HepG2 (cell line): ENCODE results near the gene STAT6. TPM values are rescaled to one million over a fixed set of nuclear protein-coding genes. Genes with fewer than 3 reads are reported as not detected.
A peak's percentile ranks its signal among the peaks of the same experiment; 100 is the strongest.

ENCODE experiments used
- ARID5B ChIP-seq: IDR thresholded peaks from 2 replicates; pipeline ENCODE4 v1.4.0; 2020; ENCODE audit warnings: mild to moderate bottlenecking, missing genetic modification reagents
- DMAP1 ChIP-seq: IDR thresholded peaks from 2 replicates; pipeline ENCODE4 v1.6.1; 2016
- EED ChIP-seq: sonication (generic); formaldehyde crosslinking; IDR thresholded peaks from 2 replicates; pipeline ENCODE4 v1.5.0; 2020; ENCODE audit warnings: mild to moderate bottlenecking, missing genetic modification reagents
- ETV5 ChIP-seq: IDR thresholded peaks from 2 replicates; pipeline ENCODE4 v1.6.1; 2018; ENCODE audit warnings: missing biosample characterization, missing genetic modification reagents, inconsistent platforms, borderline replicate concordance
- GABPA ChIP-seq, 2 experiments: IDR thresholded peaks; 2 replicates each; pipeline ENCODE4 v1.6.1; 2011 to 2016; ENCODE audit warnings: low read depth in 2 of 2, low read length in 1 of 2, missing biosample characterization in 1 of 2, missing genetic modification characterization in 1 of 2
- HDAC1 ChIP-seq: sonication (generic); formaldehyde crosslinking; IDR thresholded peaks from 2 replicates; pipeline ENCODE4 v1.5.1; 2020; ENCODE audit warnings: mild to moderate bottlenecking, missing genetic modification reagents
- HMG20B ChIP-seq: conservative IDR thresholded peaks from 2 replicates; pipeline ENCODE4 v1.6.1; 2016; ENCODE audit warnings: missing genetic modification reagents, missing compliant biosample characterization
- HMGXB4 ChIP-seq, 2 experiments: sonication (generic) in 1 of 2; formaldehyde crosslinking in 1 of 2; IDR thresholded peaks; 2 replicates each; pipeline versions ENCODE4 v1.4.0 to v1.6.1; 2018 to 2020; ENCODE audit warnings: missing genetic modification reagents in 2 of 2, borderline replicate concordance in 1 of 2, low read depth in 1 of 2, mild to moderate bottlenecking in 1 of 2, missing biosample characterization in 1 of 2
- KDM2A ChIP-seq: sonication (generic); formaldehyde crosslinking; IDR thresholded peaks from 2 replicates; pipeline ENCODE4 v1.4.0; 2020; ENCODE audit warnings: low read depth, missing genetic modification reagents, borderline replicate concordance
- KDM5A ChIP-seq: fragments of 200-600 bp; sonication (generic); IDR thresholded peaks from 2 replicates; pipeline ENCODE4 v1.7.0; 2018; ENCODE audit warnings: antibody characterized with exemption, mild to moderate bottlenecking, low read length, borderline replicate concordance
- LCORL ChIP-seq, 2 experiments: fragments of 450-650 bp in 1 of 2; sonication (generic) in 1 of 2; formaldehyde crosslinking in 1 of 2; IDR thresholded peaks; 2 replicates each; pipeline versions ENCODE4 v1.5.0 to v1.6.1; 2017 to 2020; ENCODE audit warnings: antibody characterized with exemption in 1 of 2, missing genetic modification reagents in 1 of 2
- MZF1 ChIP-seq: sonication (generic); formaldehyde crosslinking; IDR thresholded peaks from 2 replicates; pipeline ENCODE4 v1.8.1; 2023; ENCODE audit warnings: mild to moderate bottlenecking, missing genetic modification reagents, borderline replicate concordance
- NCOA2 ChIP-seq: sonication (generic); formaldehyde crosslinking; IDR thresholded peaks from 2 replicates; pipeline ENCODE4 v1.8.0; 2022; ENCODE audit warnings: inconsistent platforms
- PHF8 ChIP-seq: sonication (generic); formaldehyde crosslinking; IDR thresholded peaks from 2 replicates; pipeline ENCODE4 v1.5.0; 2020; ENCODE audit warnings: missing genetic modification reagents
- SAP130 ChIP-seq: IDR thresholded peaks from 2 replicates; pipeline ENCODE4 v1.6.1; 2016; ENCODE audit warnings: low read depth
- ZBTB34 ChIP-seq: sonication (generic); formaldehyde crosslinking; IDR thresholded peaks from 2 replicates; pipeline ENCODE4 v1.8.0; 2022; ENCODE audit warnings: mild to moderate bottlenecking, missing genetic modification reagents
- ZNF101 ChIP-seq: sonication (generic); formaldehyde crosslinking; IDR thresholded peaks from 2 replicates; pipeline ENCODE4 v1.4.0; 2020; ENCODE audit warnings: mild to moderate bottlenecking, low read depth, missing genetic modification reagents, borderline replicate concordance
- ZNF124 ChIP-seq: sonication (generic); formaldehyde crosslinking; IDR thresholded peaks from 2 replicates; pipeline ENCODE4 v1.4.0; 2020; ENCODE audit warnings: missing genetic modification reagents
- ZNF138 ChIP-seq: sonication (generic); formaldehyde crosslinking; IDR thresholded peaks from 2 replicates; pipeline ENCODE4 v1.5.0; 2020; ENCODE audit warnings: mild to moderate bottlenecking, low read depth, missing genetic modification reagents
- ZNF543 ChIP-seq: sonication (generic); formaldehyde crosslinking; IDR thresholded peaks from 2 replicates; pipeline ENCODE4 v1.4.0; 2020; ENCODE audit warnings: mild to moderate bottlenecking, missing genetic modification reagents
- ZNF614 ChIP-seq: IDR thresholded peaks from 2 replicates; pipeline ENCODE4 v1.6.1; 2018; ENCODE audit warnings: missing biosample characterization, missing genetic modification reagents, inconsistent platforms, borderline replicate concordance
- ZNF644 ChIP-seq: IDR thresholded peaks from 2 replicates; pipeline ENCODE4 v1.6.1; 2016; ENCODE audit warnings: low read depth
- polyA plus RNA-seq, 8 experiments: library from polyadenylated mRNA; depleted of rRNA in 3 of 8; stranded (reverse) in 7 of 8; unstranded in 1 of 8; fragments of >200 nt; fragmentation: Illumina TruSeq in 4 of 8; extraction: Trizol in 4 of 8; gene quantifications; 2 replicates each; pipeline versions ENCODE4 v1.2.1 to v1.2.3, GENCODE V29; 2011 to 2016; ENCODE audit warnings: low read depth in 4 of 8, missing spikeins in 1 of 8, mixed read lengths in 1 of 8; ENCODE audit not compliant: insufficient read depth in 1 of 8
- total RNA-seq, 5 experiments: library from RNA; depleted of rRNA; stranded (reverse); fragments of >200 nt; fragmentation: Illumina TruSeq; extraction: Trizol; gene quantifications; 2 replicates each; pipeline ENCODE4 v1.2.3, GENCODE V29; 2016; ENCODE audit warnings: low read depth in 1 of 5

The STAT6 gene
- total and polyA plus RNA-seq, 2 of the 13 experiments (the other 11 are each of a cell fraction or from before 2014, with no cell fraction given), result 28.0 to 62.2 TPM

- TF ChIP-seq ZNF124 (CRISPR knock-in tag), result peak; percentile 72; the same call in 1 of the 2 replicates
- TF ChIP-seq KDM5A, result peak; percentile 39; the same call in 1 of the 2 replicates
- peak in 1 of 2 experiments; percentile 51; a peak in 1 of 4 replicates for TF ChIP-seq HMGXB4 (CRISPR knock-in tag; IDR thresholded peaks at IDR 0.05; ENCODE audit: borderline replicate concordance in 1 of 2, low read depth in 1 of 2)
- TF ChIP-seq DMAP1 (CRISPR knock-in tag), result no peak
- no peak for TF ChIP-seq GABPA (IDR thresholded peaks at IDR 0.05; ENCODE audit: low read depth, low read length)
- peak; percentile 53 for TF ChIP-seq GABPA (CRISPR knock-in tag; IDR thresholded peaks at IDR 0.05; ENCODE audit: low read depth)
- peak; percentile 33; the same call in 1 of the 2 replicates for TF ChIP-seq KDM2A (CRISPR knock-in tag)
- no peak for TF ChIP-seq PHF8 (CRISPR knock-in tag)
- TF ChIP-seq ZNF644 (CRISPR knock-in tag), result 0 out of 2 replicates have a peak, but pooled peaks have one; percentile 42
- no peak for TF ChIP-seq ZNF138 (CRISPR knock-in tag)
- no peak for TF ChIP-seq LCORL (IDR thresholded peaks at IDR 0.05)
- TF ChIP-seq LCORL (CRISPR knock-in tag; IDR thresholded peaks at IDR 0.05), result peak; percentile 86; the same call in 1 of the 2 replicates
- 0 out of 2 replicates have a peak, but pooled peaks have one; percentile 27 for TF ChIP-seq ZBTB34 (CRISPR knock-in tag)
- peak; percentile 79 for TF ChIP-seq SAP130
- peak; percentile 44; the same call in 1 of the 2 replicates for TF ChIP-seq HDAC1
- TF ChIP-seq ZNF543, result no peak
- TF ChIP-seq EED, result 0 out of 2 replicates have a peak, but pooled peaks have one; percentile 30
- peak; percentile 81; the same call in 1 of the 2 replicates for TF ChIP-seq ETV5 (CRISPR knock-in tag)
- peak; percentile 83 for TF ChIP-seq NCOA2 (CRISPR knock-in tag)
- TF ChIP-seq ARID5B (CRISPR knock-in tag), result peak; percentile 77
- 0 out of 2 replicates have a peak, but pooled peaks have one; percentile 47 for TF ChIP-seq ZNF614 (CRISPR knock-in tag)
- 0 out of 2 replicates have a peak, but pooled peaks have one; percentile 38 for TF ChIP-seq HMG20B (CRISPR knock-in tag)
- TF ChIP-seq MZF1 (CRISPR knock-in tag), result no peak
- no peak for TF ChIP-seq ZNF101 (CRISPR knock-in tag)
These were observed 37.5 kb upstream of the STAT6 start (continued) for GRCh38 chr12:57148469-57149244.
